A673 (cell line): ENCODE data around the gene TMEM240.

Source experiments
- EZH2 ChIP-seq: fragments of 200-600 bp; sonication (generic); IDR thresholded peaks from 2 replicates; pipeline ENCODE4 v1.6.1; 2017; ENCODE audit warnings: borderline replicate concordance, low read depth, mild to moderate bottlenecking, mixed read lengths, antibody characterized with exemption, low read length; ENCODE audit not compliant: poor library complexity, severe bottlenecking
- TF ChIP-seq, protein P1 (sequence below): fragments of 300-800, 200-600 bp; sonication (generic); conservative IDR thresholded peaks from 2 replicates; pipeline ENCODE4 v1.5.1; 2017; ENCODE audit warnings: low read depth, mild to moderate bottlenecking, antibody characterized with exemption, low read length, moderate library complexity, mixed read lengths

DNA sequence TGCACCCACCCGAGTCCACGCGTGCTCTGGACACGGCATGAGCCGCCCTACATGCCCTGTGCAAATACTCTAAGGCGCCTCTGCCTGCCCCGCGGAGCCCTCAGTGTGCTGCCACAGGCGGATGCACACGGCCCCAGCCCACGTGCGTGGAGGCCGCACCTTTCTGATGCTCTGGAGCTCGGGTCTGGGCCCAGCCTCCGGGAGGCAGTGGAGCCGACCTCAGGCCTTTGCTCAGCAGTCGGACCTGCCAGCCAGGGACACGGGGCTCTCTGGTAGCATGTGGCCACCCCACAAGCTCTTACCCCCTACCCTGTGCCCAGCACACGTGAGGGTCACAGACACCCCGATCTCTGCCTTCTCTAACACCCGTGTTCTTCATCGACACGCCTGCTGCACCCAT, 2.1 kb downstream of the TMEM240 start:
- TF ChIP-seq, protein P1, sequence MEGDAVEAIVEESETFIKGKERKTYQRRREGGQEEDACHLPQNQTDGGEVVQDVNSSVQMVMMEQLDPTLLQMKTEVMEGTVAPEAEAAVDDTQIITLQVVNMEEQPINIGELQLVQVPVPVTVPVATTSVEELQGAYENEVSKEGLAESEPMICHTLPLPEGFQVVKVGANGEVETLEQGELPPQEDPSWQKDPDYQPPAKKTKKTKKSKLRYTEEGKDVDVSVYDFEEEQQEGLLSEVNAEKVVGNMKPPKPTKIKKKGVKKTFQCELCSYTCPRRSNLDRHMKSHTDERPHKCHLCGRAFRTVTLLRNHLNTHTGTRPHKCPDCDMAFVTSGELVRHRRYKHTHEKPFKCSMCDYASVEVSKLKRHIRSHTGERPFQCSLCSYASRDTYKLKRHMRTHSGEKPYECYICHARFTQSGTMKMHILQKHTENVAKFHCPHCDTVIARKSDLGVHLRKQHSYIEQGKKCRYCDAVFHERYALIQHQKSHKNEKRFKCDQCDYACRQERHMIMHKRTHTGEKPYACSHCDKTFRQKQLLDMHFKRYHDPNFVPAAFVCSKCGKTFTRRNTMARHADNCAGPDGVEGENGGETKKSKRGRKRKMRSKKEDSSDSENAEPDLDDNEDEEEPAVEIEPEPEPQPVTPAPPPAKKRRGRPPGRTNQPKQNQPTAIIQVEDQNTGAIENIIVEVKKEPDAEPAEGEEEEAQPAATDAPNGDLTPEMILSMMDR: no peak
- no peak for TF ChIP-seq EZH2
